DOHH2 (cell line): ENCODE results near the gene MTFP1.

Experiments
- CTCF ChIP-seq: fragments of 200-600 bp; sonication (generic); IDR thresholded peaks from one replicate; pipeline ENCODE4 v1.5.1; 2014; ENCODE audit warnings: antibody characterized with exemption, mild to moderate bottlenecking, low read depth, low read length; ENCODE audit not compliant: poor library complexity, severe bottlenecking
- EZH2phosphoT487 ChIP-seq: fragments of 200-600 bp; sonication (generic); IDR thresholded peaks from 2 replicates; pipeline ENCODE4 v1.6.1; 2017; ENCODE audit warnings: borderline replicate concordance, mild to moderate bottlenecking, antibody characterized with exemption, low read length, moderate library complexity, mixed read lengths

DNA sequence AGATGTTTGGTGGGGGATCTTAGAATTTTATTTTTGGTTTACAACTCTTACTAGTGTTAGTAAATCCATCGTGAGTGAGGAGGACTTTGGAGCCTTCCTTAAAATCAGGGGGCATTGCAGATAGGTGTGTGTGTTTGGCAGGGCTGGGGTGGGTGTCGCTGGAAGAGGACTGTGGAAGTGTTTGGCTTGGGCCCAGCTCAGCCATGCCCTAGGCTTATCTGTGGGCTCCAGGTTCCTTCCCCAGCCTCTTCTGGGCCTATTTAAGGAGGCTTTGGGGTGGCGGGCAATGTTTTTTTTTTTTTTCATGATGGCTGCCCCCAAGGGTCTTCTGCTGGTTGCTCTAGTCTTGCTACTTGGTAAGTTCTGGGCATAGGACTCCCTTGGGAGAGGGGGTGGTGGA lies 22.1 kb downstream of the MTFP1 start:
- TF ChIP-seq CTCF (no peak), EZH2phosphoT487 (no peak)
